SK-N-SH treated with all-trans-retinoic acid at 6 μM for 48 hours (cell line): ENCODE results near the gene SURF1.

ENCODE experiments used
- ISL1 ChIP-seq: fragments of 250-450 bp; sonication (Bioruptor Pico); IDR thresholded peaks from 2 replicates; pipeline ENCODE4 v2.1.2; 2022; ENCODE audit warnings: mild to moderate bottlenecking, moderate library complexity
- OSR1 ChIP-seq: fragments of 250-450 bp; sonication (Bioruptor Pico); IDR thresholded peaks from 2 replicates; pipeline ENCODE4 v1.8.0; 2022; ENCODE audit warnings: moderate library complexity, mild to moderate bottlenecking, inconsistent platforms
- RARB ChIP-seq: fragments of 250-450 bp; sonication (Bioruptor Pico); IDR thresholded peaks from 2 replicates; pipeline ENCODE4 v1.8.0; 2021; ENCODE audit warnings: mild to moderate bottlenecking, moderate library complexity
- SNAI2 ChIP-seq: fragments of 250-450 bp; sonication (Bioruptor Pico); IDR thresholded peaks from 2 replicates; pipeline ENCODE4 v1.5.0; 2020; ENCODE audit warnings: mild to moderate bottlenecking, moderate library complexity
- ZFP3 ChIP-seq: fragments of 250-450 bp; sonication (Bioruptor Pico); IDR thresholded peaks from 2 replicates; pipeline ENCODE4 v1.5.0; 2020; ENCODE audit warnings: mild to moderate bottlenecking, moderate library complexity
- ZNF70 ChIP-seq: fragments of 450-650 bp; formaldehyde crosslinking; IDR thresholded peaks from 2 replicates; pipeline ENCODE4 v1.5.0; 2020; ENCODE audit warnings: mild to moderate bottlenecking, moderate library complexity
- TF ChIP-seq, protein P1 (sequence below): fragments of 250-450 bp; sonication (Bioruptor Pico); IDR thresholded peaks from 2 replicates; pipeline ENCODE4 v1.5.0; 2020; ENCODE audit warnings: mild to moderate bottlenecking, moderate library complexity
- TF ChIP-seq, protein P2 (sequence below): fragments of 250-450 bp; sonication (Bioruptor Pico); IDR thresholded peaks from 2 replicates; pipeline ENCODE4 v1.5.1; 2020; ENCODE audit warnings: low read depth, mild to moderate bottlenecking, moderate library complexity

DNA sequence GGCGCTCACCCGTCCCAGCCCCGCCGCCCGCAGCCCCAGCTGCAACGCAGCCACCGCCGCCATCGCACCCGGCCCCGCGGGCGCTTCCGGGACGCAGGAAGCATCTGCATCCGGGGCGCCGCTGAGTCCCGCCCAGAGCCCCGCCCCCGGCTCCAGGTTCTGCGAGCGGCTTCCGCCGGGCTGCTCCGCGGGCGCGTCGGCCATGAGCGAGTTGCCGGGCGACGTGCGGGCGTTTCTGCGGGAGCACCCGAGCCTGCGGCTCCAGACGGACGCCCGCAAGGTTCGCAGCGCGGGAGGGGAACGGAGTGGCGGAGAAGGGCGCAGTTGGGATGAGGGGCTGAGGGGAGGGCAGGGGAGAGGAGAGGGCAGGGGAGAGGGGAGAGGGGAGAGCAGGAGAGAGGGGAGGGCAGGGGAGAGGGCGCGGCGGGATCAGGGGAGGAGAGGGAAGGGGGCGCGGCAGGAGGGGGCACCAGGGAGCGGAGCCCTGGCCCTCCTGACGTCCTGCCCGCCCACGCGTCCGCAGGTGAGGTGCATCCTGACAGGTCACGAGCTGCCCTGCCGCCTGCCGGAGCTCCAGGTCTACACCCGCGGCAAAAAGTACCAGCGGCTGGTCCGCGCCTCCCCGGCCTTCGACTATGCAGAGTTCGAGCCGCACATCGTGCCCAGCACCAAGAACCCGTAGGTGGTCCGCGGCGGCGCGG is at the start of gene SURF1, which contains the start of gene SURF2:
- TF ChIP-seq OSR1 (CRISPR knock-in tag), result no peak
- no peak for TF ChIP-seq ZNF70
- no peak for TF ChIP-seq ZFP3
- TF ChIP-seq, protein P1, sequence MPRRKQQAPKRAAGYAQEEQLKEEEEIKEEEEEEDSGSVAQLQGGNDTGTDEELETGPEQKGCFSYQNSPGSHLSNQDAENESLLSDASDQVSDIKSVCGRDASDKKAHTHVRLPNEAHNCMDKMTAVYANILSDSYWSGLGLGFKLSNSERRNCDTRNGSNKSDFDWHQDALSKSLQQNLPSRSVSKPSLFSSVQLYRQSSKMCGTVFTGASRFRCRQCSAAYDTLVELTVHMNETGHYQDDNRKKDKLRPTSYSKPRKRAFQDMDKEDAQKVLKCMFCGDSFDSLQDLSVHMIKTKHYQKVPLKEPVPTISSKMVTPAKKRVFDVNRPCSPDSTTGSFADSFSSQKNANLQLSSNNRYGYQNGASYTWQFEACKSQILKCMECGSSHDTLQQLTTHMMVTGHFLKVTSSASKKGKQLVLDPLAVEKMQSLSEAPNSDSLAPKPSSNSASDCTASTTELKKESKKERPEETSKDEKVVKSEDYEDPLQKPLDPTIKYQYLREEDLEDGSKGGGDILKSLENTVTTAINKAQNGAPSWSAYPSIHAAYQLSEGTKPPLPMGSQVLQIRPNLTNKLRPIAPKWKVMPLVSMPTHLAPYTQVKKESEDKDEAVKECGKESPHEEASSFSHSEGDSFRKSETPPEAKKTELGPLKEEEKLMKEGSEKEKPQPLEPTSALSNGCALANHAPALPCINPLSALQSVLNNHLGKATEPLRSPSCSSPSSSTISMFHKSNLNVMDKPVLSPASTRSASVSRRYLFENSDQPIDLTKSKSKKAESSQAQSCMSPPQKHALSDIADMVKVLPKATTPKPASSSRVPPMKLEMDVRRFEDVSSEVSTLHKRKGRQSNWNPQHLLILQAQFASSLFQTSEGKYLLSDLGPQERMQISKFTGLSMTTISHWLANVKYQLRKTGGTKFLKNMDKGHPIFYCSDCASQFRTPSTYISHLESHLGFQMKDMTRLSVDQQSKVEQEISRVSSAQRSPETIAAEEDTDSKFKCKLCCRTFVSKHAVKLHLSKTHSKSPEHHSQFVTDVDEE (CRISPR knock-in tag), result no peak
- no peak for TF ChIP-seq RARB (CRISPR knock-in tag)
- TF ChIP-seq SNAI2 (CRISPR knock-in tag), result no peak
- no peak for TF ChIP-seq ISL1
- TF ChIP-seq, protein P2, sequence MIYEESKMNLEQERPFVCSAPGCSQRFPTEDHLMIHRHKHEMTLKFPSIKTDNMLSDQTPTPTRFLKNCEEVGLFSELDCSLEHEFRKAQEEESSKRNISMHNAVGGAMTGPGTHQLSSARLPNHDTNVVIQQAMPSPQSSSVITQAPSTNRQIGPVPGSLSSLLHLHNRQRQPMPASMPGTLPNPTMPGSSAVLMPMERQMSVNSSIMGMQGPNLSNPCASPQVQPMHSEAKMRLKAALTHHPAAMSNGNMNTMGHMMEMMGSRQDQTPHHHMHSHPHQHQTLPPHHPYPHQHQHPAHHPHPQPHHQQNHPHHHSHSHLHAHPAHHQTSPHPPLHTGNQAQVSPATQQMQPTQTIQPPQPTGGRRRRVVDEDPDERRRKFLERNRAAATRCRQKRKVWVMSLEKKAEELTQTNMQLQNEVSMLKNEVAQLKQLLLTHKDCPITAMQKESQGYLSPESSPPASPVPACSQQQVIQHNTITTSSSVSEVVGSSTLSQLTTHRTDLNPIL (CRISPR knock-in tag), result no peak
